Fibroblast of lung (primary cell): ENCODE measurements around the gene DRD1. TPM values are rescaled to one million over a fixed set of nuclear protein-coding genes. Genes with fewer than 3 reads are reported as not detected.
"Not testable (repeated sequence)": the region's sequence is repeated elsewhere in the genome, so short reads cannot be mapped to it uniquely, and the experiment has no call there.

Experiments used
- DNase-seq, 2 donors: peaks; one replicate each; pipeline versions ENCODE4 v3.0.0 to v3.0.0-alpha.2; 2010; ENCODE audit warnings: low read depth in 2 of 2
- H2AFZ ChIP-seq: 2 replicates; pipeline ENCODE4 v1.5.1; 2012; ENCODE audit warnings: low read length, control low read depth, inconsistent platforms
- H3K27ac ChIP-seq: 2 replicates; pipeline ENCODE4 v1.5.1; 2011; ENCODE audit warnings: low read length, control low read depth; ENCODE audit not compliant: insufficient read depth
- H3K27me3 ChIP-seq: 2 replicates; pipeline ENCODE4 v1.5.1; 2011; ENCODE audit warnings: mild to moderate bottlenecking, low read length; ENCODE audit not compliant: control insufficient read depth, insufficient read depth
- H3K36me3 ChIP-seq: 2 replicates; pipeline ENCODE4 v1.5.1; 2011; ENCODE audit warnings: low read length; ENCODE audit not compliant: control insufficient read depth, insufficient read depth
- H3K4me1 ChIP-seq: 2 replicates; pipeline ENCODE4 v1.5.1; 2011; ENCODE audit warnings: low read length; ENCODE audit not compliant: control insufficient read depth, insufficient read depth; ENCODE audit errors: extremely low read depth
- H3K4me2 ChIP-seq: 2 replicates; pipeline ENCODE4 v1.5.1; 2011; ENCODE audit warnings: low read length, control low read depth; ENCODE audit not compliant: insufficient read depth; ENCODE audit errors: extremely low read depth
- H3K4me3 ChIP-seq, 4 experiments: fragments of 200-600 bp in 1 of 4; sonication (generic) in 1 of 4; replicated peaks in 1 of 4; 2 replicates each; pipeline ENCODE4 v1.5.1; 2011 to 2016; ENCODE audit warnings: low read length in 4 of 4, low read depth in 3 of 4, mild to moderate bottlenecking in 3 of 4, control low read depth in 2 of 4, inconsistent platforms in 1 of 4, mixed read lengths in 1 of 4; ENCODE audit not compliant: insufficient read depth in 1 of 4; ENCODE audit errors: control extremely low read depth in 1 of 4
- H3K79me2 ChIP-seq: 2 replicates; pipeline ENCODE4 v1.5.1; 2012; ENCODE audit warnings: mild to moderate bottlenecking, low read length, inconsistent platforms; ENCODE audit not compliant: control insufficient read depth, insufficient read depth
- H3K9ac ChIP-seq: 2 replicates; pipeline ENCODE4 v1.5.1; 2011; ENCODE audit warnings: mild to moderate bottlenecking, low read length, control low read depth; ENCODE audit not compliant: insufficient read depth
- H3K9me3 ChIP-seq: 2 replicates; pipeline ENCODE4 v1.5.1; 2012; ENCODE audit warnings: low read depth, low read length; ENCODE audit not compliant: control insufficient read depth, insufficient read depth
- H4K20me1 ChIP-seq: 2 replicates; pipeline ENCODE4 v1.5.1; 2011; ENCODE audit warnings: low read length; ENCODE audit not compliant: control insufficient read depth, insufficient read depth; ENCODE audit errors: extremely low read depth
- EZH2 ChIP-seq: IDR thresholded peaks from 2 replicates; pipeline ENCODE4 v1.5.1; 2012; ENCODE audit warnings: low read length, control low read depth, mild to moderate bottlenecking; ENCODE audit errors: missing control alignments
- polyA plus RNA-seq, 2 donors: library from polyadenylated mRNA; depleted of rRNA in 1 of 2; stranded (reverse) in 1 of 2; unstranded in 1 of 2; fragments of >200 nt; gene quantifications; 2 replicates each; pipeline ENCODE4 v1.2.1, GENCODE V29; 2011 to 2012; ENCODE audit warnings: missing spikeins in 1 of 2
- total RNA-seq: library from RNA; depleted of rRNA; stranded (reverse); fragments of >200 nt; gene quantifications from 2 replicates; pipeline ENCODE4 v1.2.1, GENCODE V29; 2014
- TF ChIP-seq, protein P1 (sequence below), 2 donors: IDR thresholded peaks in 1 of 2; conservative IDR thresholded peaks in 1 of 2; 1 replicate in 1 of 2; 2 replicates in 1 of 2; pipeline ENCODE4 v1.5.1; 2011 to 2012; ENCODE audit warnings: low read length in 2 of 2, control low read depth in 1 of 2, inconsistent platforms in 1 of 2, low read depth in 1 of 2, mild to moderate bottlenecking in 1 of 2

The DRD1 gene
- total and polyA plus RNA-seq, 2 donors (not counting 1 experiment from before 2014, with no cell fraction given): 0.19 to 2.0 TPM

DNA sequence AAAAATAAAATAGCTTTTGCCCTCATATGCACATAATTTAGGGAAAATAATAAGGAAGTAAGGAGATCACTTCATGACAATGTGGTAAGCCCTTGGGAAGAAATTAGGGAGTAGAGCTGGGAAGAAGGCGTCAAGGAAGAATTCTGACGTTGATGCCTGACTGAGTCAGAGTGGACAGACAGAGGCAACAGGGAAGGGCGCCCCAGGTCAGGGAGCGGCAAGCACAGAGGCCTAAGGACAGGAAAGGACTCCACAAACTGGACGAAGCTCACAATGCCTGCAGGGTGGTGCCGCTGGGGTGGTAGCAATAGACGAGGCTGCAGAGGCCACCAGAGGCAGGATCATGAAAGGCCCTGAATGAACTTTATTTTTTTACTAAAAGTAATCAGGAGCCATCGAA lies 7.6 kb downstream of the DRD1 start:
- Histone ChIP-seq H3K27ac (no peak overlapping the region), H3K4me2 (no peak overlapping the region), H3K36me3 (no peaks in the 10 kb centered on the region), H4K20me1 (no peaks in the 10 kb centered on the region), H3K9me3 (no peaks in the 10 kb centered on the region), H3K4me3 (no peak overlapping the region), H3K9ac (no peak overlapping the region), H3K4me1 (no peaks in the 10 kb centered on the region), H2AFZ (no peak overlapping the region), H3K79me2 (no peaks in the 10 kb centered on the region), H3K27me3 (no peaks in the 10 kb centered on the region)
- no peak for DNase-seq
- TF ChIP-seq, protein P1, sequence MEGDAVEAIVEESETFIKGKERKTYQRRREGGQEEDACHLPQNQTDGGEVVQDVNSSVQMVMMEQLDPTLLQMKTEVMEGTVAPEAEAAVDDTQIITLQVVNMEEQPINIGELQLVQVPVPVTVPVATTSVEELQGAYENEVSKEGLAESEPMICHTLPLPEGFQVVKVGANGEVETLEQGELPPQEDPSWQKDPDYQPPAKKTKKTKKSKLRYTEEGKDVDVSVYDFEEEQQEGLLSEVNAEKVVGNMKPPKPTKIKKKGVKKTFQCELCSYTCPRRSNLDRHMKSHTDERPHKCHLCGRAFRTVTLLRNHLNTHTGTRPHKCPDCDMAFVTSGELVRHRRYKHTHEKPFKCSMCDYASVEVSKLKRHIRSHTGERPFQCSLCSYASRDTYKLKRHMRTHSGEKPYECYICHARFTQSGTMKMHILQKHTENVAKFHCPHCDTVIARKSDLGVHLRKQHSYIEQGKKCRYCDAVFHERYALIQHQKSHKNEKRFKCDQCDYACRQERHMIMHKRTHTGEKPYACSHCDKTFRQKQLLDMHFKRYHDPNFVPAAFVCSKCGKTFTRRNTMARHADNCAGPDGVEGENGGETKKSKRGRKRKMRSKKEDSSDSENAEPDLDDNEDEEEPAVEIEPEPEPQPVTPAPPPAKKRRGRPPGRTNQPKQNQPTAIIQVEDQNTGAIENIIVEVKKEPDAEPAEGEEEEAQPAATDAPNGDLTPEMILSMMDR (conservative IDR thresholded peaks at IDR 0.05 in 1 of 2, IDR thresholded peaks at IDR 0.05 in 1 of 2; ENCODE audit: low read depth in 1 of 2, low read length in 2 of 2): no peak
- TF ChIP-seq EZH2: no peak

DNA sequence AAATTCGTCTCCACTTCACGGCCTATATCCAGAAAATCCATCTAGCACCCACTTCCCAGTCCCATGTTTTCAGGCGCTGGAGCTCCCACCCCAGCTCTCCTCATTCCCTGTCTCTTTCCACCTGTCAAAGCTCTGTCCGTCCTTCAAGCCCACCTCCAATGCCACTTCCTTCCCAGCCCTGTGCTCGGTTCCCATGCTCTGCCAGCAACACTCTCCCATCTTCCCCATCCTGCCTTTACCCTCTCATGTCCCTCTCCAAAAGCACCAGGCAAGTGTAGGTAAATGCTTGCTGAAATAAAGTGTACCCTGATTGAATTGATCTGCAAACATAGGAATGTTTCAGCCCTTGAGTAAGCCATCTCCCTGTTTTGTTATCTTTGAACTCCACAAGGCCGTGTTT lies 9.2 kb downstream of the DRD1 start:
- H4K20me1 ChIP-seq: no peaks in the 10 kb centered on the region
- no peaks in the 10 kb centered on the region for H3K27me3 ChIP-seq
- no peak for TF ChIP-seq EZH2
- TF ChIP-seq, protein P1 (conservative IDR thresholded peaks at IDR 0.05 in 1 of 2, IDR thresholded peaks at IDR 0.05 in 1 of 2; ENCODE audit: low read depth in 1 of 2, low read length in 2 of 2): no peak
- H3K36me3 ChIP-seq: no peaks in the 10 kb centered on the region
- no peak overlapping the region for H3K9ac ChIP-seq
- no peaks in the 10 kb centered on the region for H3K9me3 ChIP-seq
- no peak overlapping the region for H3K4me2 ChIP-seq
- no peak overlapping the region for H3K4me3 ChIP-seq
- no peak overlapping the region for H3K27ac ChIP-seq
- H3K79me2 ChIP-seq: no peaks in the 10 kb centered on the region
- no peak for DNase-seq
- H3K4me1 ChIP-seq: no peaks in the 10 kb centered on the region
- no peak overlapping the region for H2AFZ ChIP-seq

DNA sequence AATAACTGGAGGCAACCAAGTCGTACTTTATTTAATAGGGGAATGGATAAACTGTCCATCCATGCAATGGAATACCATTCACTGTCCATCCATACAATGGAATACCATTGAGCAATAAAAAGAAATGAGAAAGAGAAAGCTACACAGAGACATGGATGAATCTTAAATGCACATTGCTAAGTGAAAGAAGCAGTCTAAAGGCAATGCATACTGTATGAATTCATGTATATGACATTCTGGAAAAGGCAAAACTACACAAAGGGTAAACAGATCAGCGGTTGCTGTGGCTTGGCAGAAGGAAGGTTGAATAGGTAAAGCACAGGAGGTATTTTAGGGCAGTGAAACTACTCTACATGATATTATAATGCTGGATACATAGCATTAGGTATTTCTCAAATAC lies 16.2 kb downstream of the DRD1 start:
- no peak for TF ChIP-seq EZH2
- TF ChIP-seq, protein P1 (conservative IDR thresholded peaks at IDR 0.05 in 1 of 2, IDR thresholded peaks at IDR 0.05 in 1 of 2; ENCODE audit: low read depth in 1 of 2, low read length in 2 of 2): no peak
- Histone ChIP-seq H3K27me3 (no peaks in the 10 kb centered on the region), H4K20me1 (no peaks in the 10 kb centered on the region), H3K9me3 (no peaks in the 10 kb centered on the region), H3K79me2 (no peaks in the 10 kb centered on the region), H3K36me3 (no peaks in the 10 kb centered on the region), H3K4me1 (no peaks in the 10 kb centered on the region), H3K4me2 (no peak overlapping the region), H2AFZ (no peak overlapping the region), H3K9ac (no peak overlapping the region), H3K4me3 (no peak overlapping the region), H3K27ac (no peak overlapping the region)
- DNase-seq: no peak

DNA sequence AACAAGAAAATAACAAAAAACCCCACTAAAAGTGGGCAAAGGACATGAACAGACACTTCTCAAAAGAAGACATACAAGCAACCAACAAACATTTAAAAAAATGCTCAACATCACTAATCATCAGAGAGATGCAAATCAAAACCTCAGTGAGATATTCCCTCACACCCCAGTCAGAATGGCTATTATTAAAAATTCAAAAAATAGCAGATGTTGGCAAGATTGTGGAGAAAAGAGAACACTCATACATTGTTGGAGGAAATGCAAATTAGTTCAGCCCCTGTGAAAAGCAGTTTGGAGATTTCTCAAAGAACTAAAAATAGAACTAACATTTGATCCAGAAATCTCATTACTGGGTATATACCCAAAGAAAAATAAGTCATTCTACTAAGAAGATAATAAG lies 19.4 kb downstream of the DRD1 start:
- H3K27me3 ChIP-seq, H3K9ac ChIP-seq, H3K4me3 ChIP-seq, H3K27ac ChIP-seq, H2AFZ ChIP-seq, H4K20me1 ChIP-seq, H3K79me2 ChIP-seq, H3K9me3 ChIP-seq, DNase-seq, H3K4me1 ChIP-seq, H3K36me3 ChIP-seq, H3K4me2 ChIP-seq: not testable (repeated sequence)
